AG09319 (cell line): ENCODE data around the gene OPHN1.

Experiments used
- DNase-seq: peaks from one replicate; pipeline ENCODE4 v3.0.0-alpha.2; 2010; ENCODE audit warnings: low read depth; ENCODE audit errors: extremely low read depth
- TF ChIP-seq, protein P1 (sequence below): IDR thresholded peaks from 2 replicates; pipeline ENCODE4 v1.5.1; 2011; ENCODE audit warnings: low read depth, mild to moderate bottlenecking, inconsistent platforms, low read length, moderate library complexity

Gene OPHN1

DNA sequence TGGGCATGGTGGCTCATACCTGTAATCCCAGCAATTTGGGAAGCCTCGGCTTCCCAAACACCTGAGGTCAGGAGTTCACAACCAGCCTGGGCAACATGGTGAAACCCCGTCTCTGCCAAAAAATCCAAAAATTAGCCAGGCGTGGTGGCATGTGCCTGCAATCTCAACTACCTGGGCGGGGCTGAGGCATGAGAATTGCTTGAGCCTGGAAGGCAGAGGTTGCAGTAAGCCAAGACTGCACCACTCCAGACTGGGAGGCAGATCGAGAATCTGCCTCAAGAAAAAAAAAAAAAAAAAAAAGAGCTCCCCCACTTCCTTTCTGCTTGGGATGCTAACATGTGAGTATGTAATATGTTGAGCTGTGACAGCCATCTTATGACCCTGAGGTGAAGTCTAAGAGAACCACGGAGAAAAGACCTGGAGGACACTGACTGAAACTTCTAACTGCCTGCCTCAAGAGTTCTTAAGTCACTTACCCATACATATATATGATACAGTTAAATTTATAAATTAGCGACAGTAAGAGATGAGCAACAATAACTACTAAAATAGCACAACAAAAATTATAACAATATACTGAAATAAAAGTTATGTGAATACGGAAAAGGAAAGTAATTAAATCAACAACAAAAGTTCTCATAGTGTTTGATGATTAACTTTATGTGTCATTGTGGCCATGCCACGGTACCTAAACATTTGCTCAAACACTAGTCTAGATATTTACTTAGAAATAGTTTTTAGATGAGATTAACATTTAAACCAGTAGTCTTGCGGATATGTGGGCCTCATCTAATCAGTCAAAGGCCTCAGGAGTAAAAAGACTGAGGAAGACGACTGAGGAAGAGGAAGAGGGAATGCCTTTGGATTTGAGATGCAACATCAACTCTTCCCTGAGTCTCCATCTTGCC is 178.3 kb downstream of the OPHN1 start:
- TF ChIP-seq, protein P1, sequence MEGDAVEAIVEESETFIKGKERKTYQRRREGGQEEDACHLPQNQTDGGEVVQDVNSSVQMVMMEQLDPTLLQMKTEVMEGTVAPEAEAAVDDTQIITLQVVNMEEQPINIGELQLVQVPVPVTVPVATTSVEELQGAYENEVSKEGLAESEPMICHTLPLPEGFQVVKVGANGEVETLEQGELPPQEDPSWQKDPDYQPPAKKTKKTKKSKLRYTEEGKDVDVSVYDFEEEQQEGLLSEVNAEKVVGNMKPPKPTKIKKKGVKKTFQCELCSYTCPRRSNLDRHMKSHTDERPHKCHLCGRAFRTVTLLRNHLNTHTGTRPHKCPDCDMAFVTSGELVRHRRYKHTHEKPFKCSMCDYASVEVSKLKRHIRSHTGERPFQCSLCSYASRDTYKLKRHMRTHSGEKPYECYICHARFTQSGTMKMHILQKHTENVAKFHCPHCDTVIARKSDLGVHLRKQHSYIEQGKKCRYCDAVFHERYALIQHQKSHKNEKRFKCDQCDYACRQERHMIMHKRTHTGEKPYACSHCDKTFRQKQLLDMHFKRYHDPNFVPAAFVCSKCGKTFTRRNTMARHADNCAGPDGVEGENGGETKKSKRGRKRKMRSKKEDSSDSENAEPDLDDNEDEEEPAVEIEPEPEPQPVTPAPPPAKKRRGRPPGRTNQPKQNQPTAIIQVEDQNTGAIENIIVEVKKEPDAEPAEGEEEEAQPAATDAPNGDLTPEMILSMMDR, result no peak

DNA sequence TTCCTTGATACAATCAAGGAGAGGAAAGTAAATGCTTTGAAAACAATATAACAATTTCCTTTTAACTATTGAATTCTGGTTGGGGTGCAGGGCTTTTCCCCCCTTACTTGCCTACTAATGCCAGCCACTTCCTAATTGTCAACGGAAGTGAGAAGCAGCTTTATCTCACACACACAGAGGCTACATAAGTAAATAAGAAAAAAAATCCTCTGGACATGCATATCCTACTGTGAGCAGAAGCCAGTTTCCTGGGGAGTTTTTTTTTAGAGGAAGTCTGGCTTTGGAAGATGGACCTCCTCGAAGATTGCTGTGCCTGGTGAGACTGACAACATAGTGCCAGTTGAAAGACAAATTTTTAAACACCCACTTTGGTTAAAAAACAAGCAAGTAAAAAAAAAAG is 180.6 kb downstream of the OPHN1 start:
- DNase-seq, result no peak
- TF ChIP-seq, protein P1, result no peak

More for the DNA sequence above, 178.3 kb downstream of the OPHN1 start:
- DNase-seq, result no peak

DNA sequence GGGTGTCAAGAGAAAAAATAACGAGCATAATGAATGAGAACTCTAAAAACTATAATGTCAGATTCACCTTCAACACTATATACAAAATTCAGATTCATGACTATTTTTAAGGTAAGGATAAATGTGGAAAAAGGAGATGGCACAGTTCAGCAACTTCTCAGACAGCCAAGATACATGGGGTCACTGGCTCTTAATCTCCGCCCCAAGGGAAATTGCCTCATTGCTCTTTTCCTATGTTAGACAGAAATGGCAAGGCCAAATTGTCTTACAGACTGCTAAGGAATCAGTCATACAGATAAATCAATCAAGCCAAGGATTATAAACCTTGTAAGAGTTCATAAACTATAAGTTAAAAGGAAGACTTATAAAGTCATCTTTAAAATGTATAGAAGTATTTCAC is 183.4 kb downstream of the OPHN1 start:
- TF ChIP-seq, protein P1, result no peak
- no peak for DNase-seq

DNA sequence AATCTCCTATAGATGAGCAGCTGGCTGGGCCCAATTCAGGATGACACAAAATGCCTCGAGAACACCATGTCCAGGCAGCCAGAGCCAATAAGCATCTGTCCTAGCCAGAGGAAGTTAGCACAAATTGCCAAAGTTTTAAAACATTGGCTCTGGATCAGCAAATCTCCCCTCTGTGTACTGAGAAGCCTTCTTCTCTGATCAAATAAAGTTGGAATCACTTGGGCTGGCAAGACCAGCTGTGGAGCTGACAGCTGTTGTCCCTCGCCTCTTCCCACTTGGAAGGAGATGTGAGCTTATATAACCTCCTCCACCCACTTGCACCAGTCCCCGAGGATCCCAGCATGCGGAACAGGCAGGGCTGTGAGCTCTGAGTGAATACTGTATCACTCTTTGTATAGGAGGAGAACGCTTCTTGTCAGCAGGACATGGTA is 183.9 kb downstream of the OPHN1 start:
- TF ChIP-seq, protein P1, result no peak

DNA sequence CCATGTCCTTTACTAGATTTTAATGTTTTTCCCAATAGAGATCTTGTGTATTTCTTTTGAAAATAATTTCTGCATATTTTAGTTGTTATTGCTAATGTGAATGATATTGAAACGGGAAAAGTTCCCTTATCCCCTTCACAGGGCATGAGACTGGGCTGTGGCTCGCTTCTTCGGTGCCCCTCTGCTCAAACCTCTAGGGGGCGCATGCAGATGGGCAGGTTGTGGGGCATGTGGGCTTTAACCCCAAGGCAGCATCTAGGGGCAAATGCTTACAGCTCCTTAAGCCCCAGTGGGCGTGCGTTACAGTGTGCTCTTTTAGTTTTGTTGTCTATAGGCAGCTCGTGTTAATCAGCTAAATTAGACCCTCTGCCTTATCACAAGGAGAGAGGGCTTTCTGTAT is 194.7 kb downstream of the OPHN1 start:
- TF ChIP-seq, protein P1, result peak; percentile 35
- DNase-seq, result no peak

More for the DNA sequence above, 183.9 kb downstream of the OPHN1 start:
- no peak for DNase-seq

DNA sequence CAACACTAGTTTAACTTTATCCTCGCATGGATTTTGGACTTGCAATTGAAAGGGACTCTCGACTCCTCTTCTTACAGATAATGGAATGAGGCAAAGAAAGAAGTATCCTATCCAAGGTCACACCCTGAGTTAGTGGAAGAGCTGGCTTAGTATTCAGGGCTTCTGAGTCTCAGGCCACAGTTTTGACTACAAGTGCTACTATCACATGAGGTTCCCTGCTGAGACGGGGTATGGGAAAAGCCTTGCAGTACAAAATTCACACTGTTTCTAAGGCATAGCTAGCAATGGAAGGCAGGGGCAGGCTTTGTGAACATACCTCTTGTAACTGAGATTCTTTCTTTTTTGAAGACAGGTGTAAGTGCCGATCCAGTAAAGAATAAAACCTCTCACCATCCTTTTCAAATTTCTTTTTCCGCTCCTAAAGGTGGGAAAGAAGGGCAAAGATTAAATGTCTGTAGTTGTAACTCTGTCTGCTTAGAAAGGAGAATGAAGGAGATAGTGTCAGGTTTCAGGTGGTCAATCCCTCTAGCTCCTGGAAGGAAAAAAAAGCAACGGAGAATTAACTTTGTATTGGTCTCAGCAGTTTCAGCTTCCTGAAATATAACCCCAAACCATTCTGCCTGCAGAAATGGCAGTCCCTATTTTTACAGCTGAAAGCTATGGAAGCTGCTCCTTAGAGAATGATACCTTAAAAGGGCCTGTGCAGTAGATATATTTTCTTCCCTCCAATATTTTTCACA is 199.0 kb downstream of the OPHN1 start:
- no peak for DNase-seq
- TF ChIP-seq, protein P1, result no peak

DNA sequence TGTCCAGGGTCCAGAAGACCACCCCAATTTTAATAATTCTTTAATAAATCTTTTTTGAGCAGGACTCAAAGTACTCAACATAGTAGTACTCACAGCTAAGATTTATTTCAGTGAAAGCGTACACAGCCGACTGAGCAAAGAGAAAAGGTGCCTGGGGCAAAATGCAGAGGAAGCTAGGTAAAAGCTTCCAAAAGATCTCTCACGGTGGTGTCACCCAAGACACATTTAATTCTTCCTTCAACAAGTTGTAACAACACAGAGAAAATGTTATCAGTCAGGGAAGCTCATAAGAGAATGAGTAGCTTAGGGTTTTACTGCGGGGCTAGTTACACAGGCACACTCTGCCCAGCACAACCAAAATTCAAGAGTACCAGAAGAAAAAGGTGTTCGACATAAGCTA is 201.1 kb downstream of the OPHN1 start:
- DNase-seq, result no peak
- TF ChIP-seq, protein P1, result no peak
